Activated naive CD8-positive, alpha-beta T cell treated with anti-CD3 and anti-CD28 coated beads for 36 hours (primary cell): ENCODE measurements around the gene KCTD4. TPM values are rescaled to one million over a fixed set of nuclear protein-coding genes. Genes with fewer than 3 reads are reported as not detected.
A peak's percentile ranks its signal among the peaks of the same experiment; 100 is the strongest.
"Not testable (repeated sequence)": the region's sequence is repeated elsewhere in the genome, so short reads cannot be mapped to it uniquely, and the experiment has no call there.

ENCODE experiments used
- DNase-seq: peaks from one replicate; pipeline ENCODE4 v3.0.0; 2021
- H3K27ac Mint-ChIP-seq: one replicate; pipeline ENCODE4 v1.8.0; 2022; ENCODE audit warnings: mild to moderate bottlenecking, moderate library complexity, mixed read lengths
- H3K27me3 Mint-ChIP-seq: one replicate; pipeline ENCODE4 v1.8.0; 2022; ENCODE audit warnings: mild to moderate bottlenecking, mixed read lengths
- H3K36me3 Mint-ChIP-seq: one replicate; pipeline ENCODE4 v1.8.0; 2021; ENCODE audit warnings: mild to moderate bottlenecking, mixed read lengths
- H3K4me1 Mint-ChIP-seq: one replicate; pipeline ENCODE4 v1.8.0; 2021; ENCODE audit warnings: mixed read lengths
- H3K4me3 Mint-ChIP-seq: one replicate; pipeline ENCODE4 v1.8.0; 2022; ENCODE audit warnings: mild to moderate bottlenecking, moderate library complexity, mixed read lengths
- H3K9me3 Mint-ChIP-seq: one replicate; pipeline ENCODE4 v1.8.0; 2022; ENCODE audit warnings: mixed read lengths
- total RNA-seq, 2 experiments: library from RNA; stranded (reverse); gene quantifications; one replicate each; pipeline ENCODE4 v1.2.3, GENCODE V29; 2021

Gene KCTD4
- total RNA-seq, 2 experiments from 2014 or later = not detected

GRCh38 chr13:45196622-45197021 is 4.2 kb downstream of the KCTD4 start:
- no peaks in the 10 kb centered on the region for H3K9me3 Mint-ChIP-seq
- no peak overlapping the region for H3K27ac Mint-ChIP-seq
- DNase-seq = no peak
- H3K4me1 Mint-ChIP-seq = peaks cover 13% of the 10 kb centered on the region
- no peaks in the 10 kb centered on the region for H3K27me3 Mint-ChIP-seq
- H3K4me3 Mint-ChIP-seq = no peak overlapping the region
- peaks cover 17% of the 10 kb centered on the region for H3K36me3 Mint-ChIP-seq

- Mint-ChIP-seq H3K27me3 (no peaks in the 10 kb centered on the region), H3K4me3 (no peak overlapping the region), H3K9me3 (no peaks in the 10 kb centered on the region), H3K36me3 (peaks cover 14% of the 10 kb centered on the region), H3K27ac (no peak overlapping the region), H3K4me1 (peaks cover 13% of the 10 kb centered on the region)
- DNase-seq = no peak
Measured at GRCh38 chr13:45196096-45196495, 4.7 kb downstream of the KCTD4 start.

- Mint-ChIP-seq H3K36me3 (peaks cover 9% of the 10 kb centered on the region), H3K4me3 (no peak overlapping the region), H3K9me3 (no peaks in the 10 kb centered on the region), H3K4me1 (peaks cover 13% of the 10 kb centered on the region), H3K27ac (no peak overlapping the region), H3K27me3 (no peaks in the 10 kb centered on the region)
- no peak for DNase-seq
Measured at GRCh38 chr13:45195421-45195820, 5.4 kb downstream of the KCTD4 start.

- Mint-ChIP-seq H3K36me3 (peaks cover 10% of the 10 kb centered on the region), H3K9me3 (no peaks in the 10 kb centered on the region), H3K4me1 (peaks cover 11% of the 10 kb centered on the region), H3K27me3 (no peaks in the 10 kb centered on the region), H3K4me3 (no peak overlapping the region), H3K27ac (no peak overlapping the region)
- DNase-seq = no peak
Measured at GRCh38 chr13:45194081-45194939, 6.5 kb downstream of the KCTD4 start.

GRCh38 chr13:45191874-45192273 is 9.0 kb downstream of the KCTD4 start:
- H3K27ac Mint-ChIP-seq = no peak overlapping the region
- peaks cover 21% of the 10 kb centered on the region for H3K36me3 Mint-ChIP-seq
- no peaks in the 10 kb centered on the region for H3K9me3 Mint-ChIP-seq
- no peak for DNase-seq
- peaks cover 4% of the 10 kb centered on the region for H3K4me1 Mint-ChIP-seq
- H3K27me3 Mint-ChIP-seq = no peaks in the 10 kb centered on the region
- H3K4me3 Mint-ChIP-seq = no peak overlapping the region

GRCh38 chr13:45189511-45189910 is 11.3 kb downstream of the KCTD4 start:
- not testable (repeated sequence) for H3K27ac Mint-ChIP-seq, H3K4me3 Mint-ChIP-seq, DNase-seq, H3K4me1 Mint-ChIP-seq, H3K9me3 Mint-ChIP-seq, H3K27me3 Mint-ChIP-seq
- peaks cover 27% of the 10 kb centered on the region for H3K36me3 Mint-ChIP-seq

GRCh38 chr13:45189077-45189476 is 11.8 kb downstream of the KCTD4 start:
- H3K27ac Mint-ChIP-seq, DNase-seq, H3K4me3 Mint-ChIP-seq, H3K9me3 Mint-ChIP-seq, H3K27me3 Mint-ChIP-seq, H3K4me1 Mint-ChIP-seq: not testable (repeated sequence)
- H3K36me3 Mint-ChIP-seq = peaks cover 30% of the 10 kb centered on the region

- peaks cover 47% of the 10 kb centered on the region for H3K36me3 Mint-ChIP-seq
- no peak overlapping the region for H3K27ac Mint-ChIP-seq
- H3K4me3 Mint-ChIP-seq = no peak overlapping the region
- no peaks in the 10 kb centered on the region for H3K27me3 Mint-ChIP-seq
- H3K4me1 Mint-ChIP-seq = peaks cover 16% of the 10 kb centered on the region
- no peaks in the 10 kb centered on the region for H3K9me3 Mint-ChIP-seq
- DNase-seq = no peak
Measured at GRCh38 chr13:45185286-45185685, 15.6 kb downstream of the KCTD4 start.

- DNase-seq = no peak
- Mint-ChIP-seq H3K4me1 (peaks cover 16% of the 10 kb centered on the region), H3K36me3 (peaks cover 46% of the 10 kb centered on the region), H3K9me3 (no peaks in the 10 kb centered on the region), H3K27me3 (no peaks in the 10 kb centered on the region), H3K27ac (no peak overlapping the region), H3K4me3 (no peak overlapping the region)
Measured at GRCh38 chr13:45184693-45185092, 16.2 kb downstream of the KCTD4 start.

GRCh38 chr13:45180713-45181601 is 19.9 kb downstream of the KCTD4 start:
- Mint-ChIP-seq H3K4me1 (peaks cover 35% of the 10 kb centered on the region), H3K4me3 (no peak overlapping the region), H3K9me3 (no peaks in the 10 kb centered on the region), H3K27me3 (no peaks in the 10 kb centered on the region), H3K36me3 (peaks cover 37% of the 10 kb centered on the region), H3K27ac (no peak overlapping the region)
- no peak for DNase-seq

GRCh38 chr13:45180303-45180702 is 20.5 kb downstream of the KCTD4 start:
- DNase-seq = no peak
- no peak overlapping the region for H3K4me3 Mint-ChIP-seq
- H3K36me3 Mint-ChIP-seq = peaks cover 37% of the 10 kb centered on the region
- no peaks in the 10 kb centered on the region for H3K27me3 Mint-ChIP-seq
- no peaks in the 10 kb centered on the region for H3K9me3 Mint-ChIP-seq
- no peak overlapping the region for H3K27ac Mint-ChIP-seq
- H3K4me1 Mint-ChIP-seq = peaks cover 35% of the 10 kb centered on the region

GRCh38 chr13:45179428-45179827 is 21.4 kb downstream of the KCTD4 start:
- Mint-ChIP-seq H3K4me3 (no peak overlapping the region), H3K4me1 (peaks cover 38% of the 10 kb centered on the region), H3K9me3 (no peaks in the 10 kb centered on the region), H3K27me3 (no peaks in the 10 kb centered on the region), H3K27ac (no peak overlapping the region), H3K36me3 (peaks cover 39% of the 10 kb centered on the region)
- DNase-seq = no peak

- no peak overlapping the region for H3K4me3 Mint-ChIP-seq
- H3K4me1 Mint-ChIP-seq = peaks cover 34% of the 10 kb centered on the region
- peaks cover 32% of the 10 kb centered on the region for H3K36me3 Mint-ChIP-seq
- peak overlapping the region; percentile 28 for H3K27ac Mint-ChIP-seq
- H3K27me3 Mint-ChIP-seq = no peaks in the 10 kb centered on the region
- H3K9me3 Mint-ChIP-seq = no peaks in the 10 kb centered on the region
- DNase-seq = peak; percentile 22
Measured at GRCh38 chr13:45178349-45179162, 22.3 kb downstream of the KCTD4 start.

GRCh38 chr13:45174478-45174877 is 26.4 kb downstream of the KCTD4 start:
- peaks cover 40% of the 10 kb centered on the region for H3K36me3 Mint-ChIP-seq
- H3K9me3 Mint-ChIP-seq = no peaks in the 10 kb centered on the region
- H3K4me1 Mint-ChIP-seq = peaks cover 35% of the 10 kb centered on the region
- H3K27ac Mint-ChIP-seq = no peak overlapping the region
- no peaks in the 10 kb centered on the region for H3K27me3 Mint-ChIP-seq
- no peak overlapping the region for H3K4me3 Mint-ChIP-seq
- no peak for DNase-seq

GRCh38 chr13:45168555-45168930 is 32.3 kb downstream of the KCTD4 start:
- H3K4me1 Mint-ChIP-seq = peaks cover 16% of the 10 kb centered on the region
- no peaks in the 10 kb centered on the region for H3K27me3 Mint-ChIP-seq
- H3K27ac Mint-ChIP-seq = no peak overlapping the region
- peaks cover 35% of the 10 kb centered on the region for H3K36me3 Mint-ChIP-seq
- H3K4me3 Mint-ChIP-seq = no peak overlapping the region
- DNase-seq = no peak
- H3K9me3 Mint-ChIP-seq = no peaks in the 10 kb centered on the region
